Measurements from ENCODE around the gene GTPBP6.
"Not testable (repeated sequence)": the region's sequence is repeated elsewhere in the genome, so short reads cannot be mapped to it uniquely, and the experiment has no call there.

GTPBP6 gene

DNA sequence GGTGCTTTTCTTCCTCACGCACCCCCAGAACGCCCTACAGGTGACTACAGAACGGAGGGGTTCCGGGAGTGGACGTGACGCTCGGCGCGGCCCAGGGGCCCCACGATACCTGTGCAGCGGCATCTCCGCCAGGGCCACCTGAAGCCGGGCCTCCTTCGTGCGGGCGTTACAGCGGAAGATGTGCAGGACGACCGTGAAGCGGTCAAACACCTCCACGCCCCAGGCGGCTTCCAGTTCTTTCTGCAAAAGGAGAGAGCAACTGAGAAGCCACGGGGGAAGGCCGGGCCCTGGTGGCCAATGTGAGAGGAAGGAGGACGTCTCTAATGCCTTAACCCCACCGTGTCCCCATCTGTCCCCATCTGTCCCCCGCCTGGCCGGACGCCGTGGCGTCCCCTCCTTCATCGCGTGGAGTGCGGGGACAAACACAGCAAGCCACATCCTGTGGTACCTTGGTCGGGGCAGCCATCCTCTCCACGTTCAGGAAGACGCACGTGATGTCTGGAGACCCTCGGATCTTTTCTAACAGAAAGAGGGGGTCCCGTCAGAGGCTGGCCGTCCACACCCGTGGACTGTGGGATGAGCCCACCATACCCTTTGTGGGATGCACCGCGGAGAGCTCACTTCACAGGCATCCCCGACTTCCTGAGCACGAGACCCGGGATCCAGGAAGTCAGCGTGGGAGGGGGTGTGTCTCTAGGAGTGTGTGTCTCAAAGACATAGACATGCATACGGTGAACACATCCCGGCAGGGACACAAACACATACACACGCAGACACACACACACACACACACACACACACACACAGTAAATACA is 3.6 kb downstream of the GTPBP6 start:
- DNase-seq = no peak

DNA sequence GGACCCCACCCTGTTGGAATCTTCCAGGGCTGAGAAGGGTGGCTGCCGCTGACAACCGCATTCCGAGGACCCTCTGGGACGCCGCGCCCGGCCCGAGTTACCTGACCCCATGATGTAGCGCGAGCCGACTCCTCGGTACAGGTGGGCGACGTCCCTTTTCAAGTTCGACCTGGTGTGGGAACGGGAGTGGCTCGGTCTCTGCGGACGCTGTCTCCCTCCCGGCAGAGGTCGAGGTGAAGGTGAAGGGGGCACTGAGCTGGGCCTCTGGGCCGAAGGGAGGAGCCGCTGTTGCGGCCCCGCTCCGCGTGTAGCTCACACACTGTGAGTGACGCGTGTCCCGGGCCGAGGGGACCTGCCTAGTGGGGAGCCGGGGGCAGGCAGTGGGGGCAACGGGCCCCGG is 4.5 kb downstream of the GTPBP6 start:
- DNase-seq = no peak

GRCh38 chrX:313546-313945 is 5.0 kb downstream of the GTPBP6 start:
- DNase-seq = no peak

GRCh38 chrX:312621-313331 is 5.8 kb downstream of the GTPBP6 start:
- no peak for DNase-seq

DNA sequence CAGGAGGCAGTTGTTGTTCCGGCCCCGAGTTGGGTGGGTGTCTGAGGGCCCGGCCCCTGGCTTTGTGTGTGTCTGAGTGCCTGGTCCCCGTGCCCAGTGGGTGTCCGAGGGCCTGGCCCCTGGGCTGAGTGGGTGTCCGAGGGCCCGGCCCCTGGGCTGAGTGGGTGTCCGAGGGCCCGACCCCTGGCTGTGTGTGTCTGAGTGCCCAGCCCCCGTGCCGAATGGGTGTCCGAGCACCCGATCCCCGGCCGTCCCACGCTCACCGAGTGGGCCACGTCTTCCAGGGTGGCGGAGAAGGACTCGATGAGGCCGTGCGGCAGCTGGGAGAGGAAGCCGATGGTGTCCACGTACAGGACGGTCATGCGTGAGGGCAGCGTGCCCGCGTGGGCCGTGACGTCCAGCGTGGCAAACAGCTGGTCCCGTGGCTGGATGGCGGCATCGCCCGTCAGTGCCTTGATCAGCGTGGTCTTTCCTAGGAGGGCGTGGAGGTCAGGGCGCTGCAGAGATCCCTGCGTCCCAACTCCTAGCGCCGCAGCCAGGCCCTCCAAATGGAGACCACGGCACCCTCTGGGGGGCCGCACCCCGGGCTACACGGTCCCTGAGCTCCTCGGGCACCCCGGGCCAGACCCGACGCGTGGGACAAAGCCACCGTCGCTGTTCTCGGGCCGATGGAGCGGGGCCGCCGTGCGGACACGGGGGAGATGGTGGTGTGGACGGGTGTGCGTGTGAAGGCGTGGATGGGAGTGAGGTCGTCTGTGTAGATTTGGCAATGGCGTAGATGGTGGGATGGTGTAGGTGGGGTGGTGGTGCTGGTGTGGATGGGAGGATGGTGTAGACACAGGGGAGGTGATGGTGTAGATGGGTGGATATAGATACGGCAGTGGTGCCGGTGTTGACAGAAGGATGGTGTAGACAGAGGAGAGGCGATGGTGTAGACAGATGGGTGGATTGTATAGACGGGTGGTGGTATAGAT is 7.2 kb downstream of the GTPBP6 start:
- no peak for DNase-seq

- no peak for DNase-seq
These were observed 7.9 kb downstream of the GTPBP6 start for GRCh38 chrX:310621-311155.

GRCh38 chrX:308821-309520 is 9.6 kb downstream of the GTPBP6 start:
- no peak for DNase-seq

GRCh38 chrX:307261-308111 is 11.1 kb downstream of the GTPBP6 start:
- no peak for DNase-seq

GRCh38 chrX:306614-307251 is 11.9 kb downstream of the GTPBP6 start:
- not testable (repeated sequence) for DNase-seq

- DNase-seq = not testable (repeated sequence)
These were observed 12.6 kb downstream of the GTPBP6 start for GRCh38 chrX:305781-306613.

- DNase-seq = no peak
These were observed 15.6 kb downstream of the GTPBP6 start for GRCh38 chrX:302975-303374.

DNA sequence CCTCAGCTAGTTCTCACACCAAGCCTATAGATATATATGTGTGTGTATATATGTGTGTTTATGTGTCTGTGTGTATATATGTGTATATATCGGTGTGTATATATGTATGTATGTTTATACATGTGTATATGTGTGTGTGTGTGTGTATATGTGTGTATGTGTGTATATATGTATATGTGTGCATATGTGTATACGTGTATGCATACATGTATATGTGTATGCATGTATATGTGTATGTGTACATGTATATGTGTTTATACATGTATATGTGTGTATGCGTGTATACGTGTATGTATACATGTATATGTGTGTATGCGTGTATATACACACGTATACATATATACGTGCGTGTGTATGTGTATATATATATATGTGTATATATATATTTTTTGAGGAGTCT is 18.3 kb downstream of the GTPBP6 start:
- DNase-seq = no peak

GRCh38 chrX:298993-299392 is 19.6 kb downstream of the GTPBP6 start:
- no peak for DNase-seq

- no peak for DNase-seq
These were observed 23.5 kb downstream of the GTPBP6 start for GRCh38 chrX:295136-295535.

DNA sequence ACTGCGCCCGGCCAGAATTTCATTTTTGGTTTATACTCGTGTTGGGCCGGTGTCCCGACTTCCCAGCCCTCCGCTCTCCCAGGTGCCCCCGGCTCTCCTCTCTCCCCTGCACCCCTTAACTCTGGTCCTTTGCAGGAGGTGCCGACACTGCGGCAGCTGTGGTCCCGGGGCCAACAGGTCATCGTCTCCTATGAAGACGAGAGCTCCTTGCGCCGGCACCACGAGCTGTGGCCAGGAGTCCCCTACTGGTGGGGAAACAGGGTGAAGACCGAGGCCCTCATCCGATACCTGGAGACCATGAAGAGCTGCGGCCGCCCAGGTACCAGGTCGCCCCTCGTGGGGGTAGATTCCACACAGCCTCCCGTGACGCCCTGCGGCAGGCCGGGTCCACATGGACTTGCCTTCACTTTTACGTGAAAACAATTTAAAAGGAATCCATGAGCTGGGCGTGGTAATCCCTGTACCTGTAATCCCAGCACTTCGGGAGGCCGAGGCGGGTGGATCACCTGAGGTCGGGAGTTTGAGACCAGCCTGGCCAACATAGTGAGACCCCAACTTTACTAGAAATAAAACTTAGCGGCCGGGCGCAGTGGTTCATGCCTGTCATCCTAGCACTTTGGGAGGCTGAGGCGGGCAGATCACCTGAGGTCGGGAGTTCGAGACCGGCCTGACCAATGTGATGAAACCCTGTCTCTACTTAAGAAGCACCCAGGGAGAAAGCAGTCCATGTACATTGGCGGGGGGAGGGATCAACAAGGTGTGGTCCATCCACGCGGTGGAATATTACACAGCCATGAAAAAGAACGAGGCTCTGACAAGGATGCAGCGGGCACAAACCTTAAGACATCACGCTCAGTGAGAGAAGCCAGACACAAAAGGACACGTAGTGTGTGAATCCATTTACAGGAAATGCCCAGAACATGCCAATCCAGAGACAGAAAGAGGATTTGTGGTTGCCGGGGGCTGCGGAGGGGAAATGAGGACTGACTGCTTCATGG is 25.4 kb downstream of the GTPBP6 start:
- no peak for DNase-seq

DNA sequence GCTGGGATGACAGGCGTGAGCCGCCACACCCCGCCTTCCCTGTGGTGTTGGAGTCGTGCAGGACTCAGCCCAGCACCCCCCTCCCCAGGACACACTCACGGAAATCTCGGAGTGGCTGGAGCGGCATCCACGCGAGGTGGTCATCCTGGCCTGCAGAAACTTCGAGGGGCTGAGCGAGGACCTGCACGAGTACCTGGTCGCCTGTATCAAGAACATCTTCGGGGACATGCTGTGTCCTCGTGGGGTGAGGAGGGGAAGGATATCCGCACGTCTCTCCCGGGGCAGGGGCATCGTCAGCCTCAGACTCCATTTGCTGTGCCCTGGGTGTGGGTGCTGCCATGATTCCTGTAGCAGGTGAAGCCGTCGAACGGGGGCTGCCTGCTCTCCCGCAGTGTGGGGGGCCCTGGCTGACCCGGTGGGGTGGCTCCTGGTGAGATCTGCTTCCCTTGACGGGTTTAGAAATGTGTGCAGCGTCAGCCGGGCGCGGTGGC is 27.1 kb downstream of the GTPBP6 start:
- DNase-seq = no peak

- DNase-seq = no peak
These were observed 28.0 kb downstream of the GTPBP6 start for GRCh38 chrX:290476-291166.

- DNase-seq = no peak
These were observed 30.0 kb downstream of the GTPBP6 start for GRCh38 chrX:288561-288991.

All from NCI-H526 treated with DMSO at 0.1 percent for 48 hours (cell line).